Neuronal stem cell (in vitro differentiated cells): ENCODE measurements around the gene KDM4B.
A peak's percentile ranks its signal among the peaks of the same experiment; 100 is the strongest.
"Not testable (repeated sequence)": the region's sequence is repeated elsewhere in the genome, so short reads cannot be mapped to it uniquely, and the experiment has no call there.

Experiments
- DNase-seq: peaks from one replicate; pipeline ENCODE4 v3.0.0-alpha.2; 2013; ENCODE audit warnings: low spot score
- H2AFZ ChIP-seq: one replicate; pipeline ENCODE4 v1.6.1; 2013; ENCODE audit warnings: mild to moderate bottlenecking, low read length, inconsistent platforms
- H2AK5ac ChIP-seq: 2 replicates; pipeline ENCODE4 v1.6.1; 2013; ENCODE audit warnings: low read depth, mild to moderate bottlenecking, inconsistent platforms, low read length, moderate library complexity, mixed read lengths
- H2BK120ac ChIP-seq: 2 replicates; pipeline ENCODE4 v1.6.1; 2013; ENCODE audit warnings: low read depth, mild to moderate bottlenecking, inconsistent platforms, low read length, moderate library complexity, mixed read lengths
- H2BK12ac ChIP-seq: one replicate; pipeline ENCODE4 v1.6.1; 2013; ENCODE audit warnings: low read length, inconsistent platforms
- H2BK15ac ChIP-seq: 2 replicates; pipeline ENCODE4 v1.6.1; 2013; ENCODE audit warnings: mild to moderate bottlenecking, low read length, inconsistent platforms, mixed read lengths
- H2BK5ac ChIP-seq: one replicate; pipeline ENCODE4 v1.6.1; 2013; ENCODE audit warnings: inconsistent platforms, mild to moderate bottlenecking, low read length, moderate library complexity
- H3K14ac ChIP-seq: one replicate; pipeline ENCODE4 v1.6.1; 2013; ENCODE audit warnings: low read length, inconsistent platforms
- H3K18ac ChIP-seq: 2 replicates; pipeline ENCODE4 v1.6.1; 2013; ENCODE audit warnings: low read length, inconsistent platforms
- H3K23ac ChIP-seq: 2 replicates; pipeline ENCODE4 v1.6.1; 2013; ENCODE audit warnings: low read depth, mild to moderate bottlenecking, mixed read lengths, low read length, inconsistent platforms; ENCODE audit not compliant: poor library complexity
- H3K27ac ChIP-seq: replicated peaks from 3 replicates; pipeline ENCODE4 v1.5.1; 2013; ENCODE audit warnings: low read length, inconsistent platforms
- H3K27me3 ChIP-seq, 3 experiments: 2 replicates each; pipeline ENCODE4 v1.6.1; 2013; ENCODE audit warnings: low read length in 3 of 3, mild to moderate bottlenecking in 2 of 3, inconsistent platforms in 1 of 3, low read depth in 1 of 3, mixed read lengths in 1 of 3, moderate library complexity in 1 of 3; ENCODE audit not compliant: control insufficient read depth in 3 of 3, insufficient read depth in 3 of 3
- H3K36me3 ChIP-seq, 2 donors: replicated peaks in 1 of 2; 2 replicates each; pipeline ENCODE4 v1.6.1; 2013; ENCODE audit warnings: low read length in 2 of 2; ENCODE audit not compliant: control insufficient read depth in 2 of 2, insufficient read depth in 2 of 2
- H3K4ac ChIP-seq: 2 replicates; pipeline ENCODE4 v1.6.1; 2013; ENCODE audit warnings: inconsistent platforms, mild to moderate bottlenecking, low read length, moderate library complexity
- H3K4me1 ChIP-seq, 2 donors: 1 replicate in 1 of 2; 2 replicates in 1 of 2; pipeline ENCODE4 v1.6.1; 2013; ENCODE audit warnings: low read length in 2 of 2, low read depth in 1 of 2; ENCODE audit not compliant: control insufficient read depth in 2 of 2, insufficient read depth in 1 of 2
- H3K4me2 ChIP-seq: one replicate; pipeline ENCODE4 v1.6.1; 2013; ENCODE audit warnings: mild to moderate bottlenecking, low read length, inconsistent platforms; ENCODE audit not compliant: insufficient read depth, poor library complexity, severe bottlenecking
- H3K4me3 ChIP-seq, 2 donors: 2 replicates each; pipeline ENCODE4 v1.5.1; 2013; ENCODE audit warnings: low read length in 2 of 2, mild to moderate bottlenecking in 2 of 2, inconsistent platforms in 1 of 2, moderate library complexity in 1 of 2
- H3K79me1 ChIP-seq: one replicate; pipeline ENCODE4 v1.6.1; 2013; ENCODE audit warnings: low read depth, mild to moderate bottlenecking, inconsistent platforms, low read length, moderate library complexity
- H3K9ac ChIP-seq: one replicate; pipeline ENCODE4 v1.6.1; 2013; ENCODE audit warnings: mild to moderate bottlenecking, low read depth, low read length, inconsistent platforms; ENCODE audit not compliant: poor library complexity
- H3K9me3 ChIP-seq, 2 donors: replicated peaks in 1 of 2; 2 replicates each; pipeline versions ENCODE3 to v1.6.1; 2013; ENCODE audit warnings: low read length in 2 of 2, mild to moderate bottlenecking in 2 of 2, inconsistent platforms in 1 of 2, low read depth in 1 of 2, mixed read lengths in 1 of 2, moderate library complexity in 1 of 2; ENCODE audit not compliant: control insufficient read depth in 2 of 2, insufficient read depth in 1 of 2
- H4K8ac ChIP-seq: one replicate; pipeline ENCODE4 v1.6.1; 2013; ENCODE audit warnings: low read depth, mild to moderate bottlenecking, inconsistent platforms, low read length, moderate library complexity
- H4K91ac ChIP-seq: one replicate; pipeline ENCODE4 v1.6.1; 2013; ENCODE audit warnings: low read length, low read depth, mild to moderate bottlenecking, inconsistent platforms; ENCODE audit not compliant: poor library complexity
- WGBS, 2 donors: extraction: QIAGEN DNeasy Blood & Tissue Kit; methylation state at CpG; one replicate each; pipeline ENCODE4 v1.1.7; 2013; ENCODE audit warnings: missing lambda C conversion rate in 2 of 2, mixed read lengths in 1 of 2; ENCODE audit not compliant: insufficient read length in 2 of 2, insufficient replicate concordance in 1 of 2; ENCODE audit errors: extremely low coverage in 2 of 2; 5-methylcytosine and 5-hydroxymethylcytosine counted together

Gene KDM4B

GRCh38 chr19:4937060-4937459 lies 31.9 kb upstream of the KDM4B start:
- H4K91ac ChIP-seq: no peak overlapping the region
- H3K14ac ChIP-seq: no peak overlapping the region
- no peak overlapping the region for H3K4me3 ChIP-seq
- no peak overlapping the region for H2AK5ac ChIP-seq
- H2BK12ac ChIP-seq: no peak overlapping the region
- DNase-seq: no peak
- H3K36me3 ChIP-seq: peaks cover 40 to 92% of the 10 kb centered on the region in 2 donors
- no peak overlapping the region for H2AFZ ChIP-seq
- H3K23ac ChIP-seq: no peak overlapping the region
- no peak overlapping the region for H2BK5ac ChIP-seq
- no peak overlapping the region for H3K4ac ChIP-seq
- no peak overlapping the region for H3K9ac ChIP-seq
- H3K79me1 ChIP-seq: peaks cover 10% of the 10 kb centered on the region
- H3K27me3 ChIP-seq: peaks cover 0 to 1% (median 0%) of the 10 kb centered on the region in 3 experiments
- H2BK120ac ChIP-seq: no peak overlapping the region
- no peak overlapping the region for H3K18ac ChIP-seq
- no peaks in the 10 kb centered on the region for H3K4me1 ChIP-seq
- H3K9me3 ChIP-seq: no peaks in the 10 kb centered on the region
- H4K8ac ChIP-seq: no peak overlapping the region
- H2BK15ac ChIP-seq: no peak overlapping the region
- no peak overlapping the region for H3K27ac ChIP-seq
- H3K4me2 ChIP-seq: no peak overlapping the region
- WGBS, 2 donors: no CpG with 5 or more reads among the region's 7 CpGs

GRCh38 chr19:4938461-4938860 lies 30.5 kb upstream of the KDM4B start:
- H2BK5ac ChIP-seq, H2BK120ac ChIP-seq, H2AFZ ChIP-seq, H3K4ac ChIP-seq, H3K9ac ChIP-seq, H3K4me1 ChIP-seq, H3K23ac ChIP-seq, H2BK12ac ChIP-seq, H3K9me3 ChIP-seq, H3K4me3 ChIP-seq, H3K18ac ChIP-seq, H3K14ac ChIP-seq, H3K4me2 ChIP-seq, H3K27ac ChIP-seq, H3K27me3 ChIP-seq, H4K91ac ChIP-seq, H2BK15ac ChIP-seq, DNase-seq, H2AK5ac ChIP-seq: not testable (repeated sequence)
- H3K36me3 ChIP-seq: peaks cover 35 to 88% of the 10 kb centered on the region in 2 donors
- peak overlapping the region; percentile 43 for H4K8ac ChIP-seq
- no CpG with 5 or more reads among the region's 4 CpGs for WGBS, 2 donors
- peaks cover 14% of the 10 kb centered on the region for H3K79me1 ChIP-seq

GRCh38 chr19:4939466-4939865 lies 29.4 kb upstream of the KDM4B start:
- Histone ChIP-seq H3K36me3 (peaks cover 37 to 88% of the 10 kb centered on the region in 2 donors), H2AK5ac (no peak overlapping the region)
- WGBS, 2 donors: no CpG with 5 or more reads among the region's 7 CpGs

GRCh38 chr19:4941638-4942169 lies 27.2 kb upstream of the KDM4B start:
- not testable (repeated sequence) for H2BK15ac ChIP-seq, H3K27me3 ChIP-seq, H2AK5ac ChIP-seq, DNase-seq, H2AFZ ChIP-seq, H3K4me3 ChIP-seq, H3K27ac ChIP-seq, H4K8ac ChIP-seq, H2BK120ac ChIP-seq, H4K91ac ChIP-seq, H3K9ac ChIP-seq, H3K18ac ChIP-seq, H3K14ac ChIP-seq, H3K9me3 ChIP-seq, H2BK5ac ChIP-seq, H3K4me2 ChIP-seq, H2BK12ac ChIP-seq, H3K4me1 ChIP-seq, H3K79me1 ChIP-seq, H3K23ac ChIP-seq, H3K4ac ChIP-seq
- H3K36me3 ChIP-seq: peaks cover 39 to 86% of the 10 kb centered on the region in 2 donors
- no CpG with 5 or more reads among the region's 35 CpGs for WGBS, 2 donors

More at GRCh38 chr19:4939466-4939865, 29.4 kb upstream of the KDM4B start:
- no peak overlapping the region for H2BK15ac ChIP-seq
- no peak for DNase-seq
- no peak overlapping the region for H2BK12ac ChIP-seq
- H4K8ac ChIP-seq: no peak overlapping the region
- peaks cover 10% of the 10 kb centered on the region for H3K79me1 ChIP-seq
- H3K4me2 ChIP-seq: no peak overlapping the region
- no peaks in the 10 kb centered on the region for H3K9me3 ChIP-seq
- H3K14ac ChIP-seq: no peak overlapping the region
- no peak overlapping the region for H3K4me3 ChIP-seq
- H3K4me1 ChIP-seq: no peaks in the 10 kb centered on the region
- H3K9ac ChIP-seq: no peak overlapping the region
- H3K27ac ChIP-seq: no peak overlapping the region
- H4K91ac ChIP-seq: no peak overlapping the region
- no peak overlapping the region for H2BK120ac ChIP-seq
- H3K4ac ChIP-seq: no peak overlapping the region
- H2BK5ac ChIP-seq: no peak overlapping the region
- no peak overlapping the region for H2AFZ ChIP-seq
- H3K27me3 ChIP-seq: peaks cover 0 to under 1% (median 0%) of the 10 kb centered on the region in 3 experiments
- H3K23ac ChIP-seq: no peak overlapping the region
- no peak overlapping the region for H3K18ac ChIP-seq
